Measurements from ENCODE around the gene TTC8.

Gene TTC8

DNA sequence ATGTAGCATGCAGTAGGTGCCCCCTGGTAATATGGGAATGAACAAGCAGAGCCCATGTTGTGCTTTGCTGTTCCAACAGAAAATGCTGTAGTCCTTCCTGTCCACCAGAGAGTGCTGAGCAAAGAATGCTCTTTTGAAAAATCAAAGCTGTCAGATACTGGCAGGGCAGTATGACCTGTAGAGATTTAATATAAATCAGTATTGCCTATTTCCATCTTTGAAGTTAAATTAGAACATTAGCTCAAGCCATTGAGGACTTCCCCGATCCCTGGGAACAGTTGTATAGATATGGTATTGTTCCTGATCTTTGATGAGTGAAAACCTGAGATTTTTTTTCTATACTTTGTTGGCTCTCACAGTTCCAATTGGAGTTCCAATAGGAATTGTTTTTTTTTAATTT is 13.0 kb downstream of the TTC8 start:
- TF ChIP-seq ZNF274 (IDR thresholded peaks at IDR 0.05; ENCODE audit: low read depth, low read length) (no peak), YY1 (IDR thresholded peaks at IDR 0.05; ENCODE audit: insufficient read depth, insufficient read length) (no peak), SUZ12 (IDR thresholded peaks at IDR 0.05; ENCODE audit: extremely low read depth, insufficient read depth, insufficient read length) (no peak)
- H3K4me1 ChIP-seq (ENCODE audit: insufficient read depth, insufficient read length): no peaks in the 10 kb centered on the region
- no peak overlapping the region for H3K9ac ChIP-seq (ENCODE audit: insufficient read length, low read depth)
- H3K9me3 ChIP-seq (ENCODE audit: insufficient read depth, low read length): no peaks in the 10 kb centered on the region
- no peak overlapping the region for H3K4me3 ChIP-seq (ENCODE audit: insufficient read length, low read depth)
- no peak for DNase-seq (ENCODE audit: low read depth, low spot score)
- no peaks in the 10 kb centered on the region for H3K27me3 ChIP-seq (ENCODE audit: insufficient read depth, insufficient read length)
- H3K36me3 ChIP-seq (ENCODE audit: insufficient read depth, insufficient read length, low read length): peaks cover 4% of the 10 kb centered on the region

- Histone ChIP-seq H3K4me3 (ENCODE audit: insufficient read length, low read depth) (no peak overlapping the region), H3K27me3 (ENCODE audit: insufficient read depth, insufficient read length) (no peaks in the 10 kb centered on the region), H3K36me3 (ENCODE audit: insufficient read depth, insufficient read length, low read length) (peaks cover 4% of the 10 kb centered on the region), H3K4me1 (ENCODE audit: insufficient read depth, insufficient read length) (no peaks in the 10 kb centered on the region), H3K9ac (ENCODE audit: insufficient read length, low read depth) (no peak overlapping the region), H3K9me3 (ENCODE audit: insufficient read depth, low read length) (no peaks in the 10 kb centered on the region)
- TF ChIP-seq SUZ12 (IDR thresholded peaks at IDR 0.05; ENCODE audit: extremely low read depth, insufficient read depth, insufficient read length) (no peak), ZNF274 (IDR thresholded peaks at IDR 0.05; ENCODE audit: low read depth, low read length) (no peak), YY1 (IDR thresholded peaks at IDR 0.05; ENCODE audit: insufficient read depth, insufficient read length) (no peak)
- DNase-seq (ENCODE audit: low read depth, low spot score): no peak
Observed at GRCh38 chr14:88838015-88838414, 13.6 kb downstream of the TTC8 start.

GRCh38 chr14:88840926-88841325 is 16.5 kb downstream of the TTC8 start:
- Histone ChIP-seq H3K9ac (ENCODE audit: insufficient read length, low read depth) (no peak overlapping the region), H3K36me3 (ENCODE audit: insufficient read depth, insufficient read length, low read length) (peaks cover 4% of the 10 kb centered on the region), H3K4me1 (ENCODE audit: insufficient read depth, insufficient read length) (no peaks in the 10 kb centered on the region), H3K4me3 (ENCODE audit: insufficient read length, low read depth) (no peak overlapping the region), H3K27me3 (ENCODE audit: insufficient read depth, insufficient read length) (no peaks in the 10 kb centered on the region), H3K9me3 (ENCODE audit: insufficient read depth, low read length) (no peaks in the 10 kb centered on the region)
- DNase-seq (ENCODE audit: low read depth, low spot score): no peak
- TF ChIP-seq ZNF274 (IDR thresholded peaks at IDR 0.05; ENCODE audit: low read depth, low read length) (no peak), SUZ12 (IDR thresholded peaks at IDR 0.05; ENCODE audit: extremely low read depth, insufficient read depth, insufficient read length) (no peak), YY1 (IDR thresholded peaks at IDR 0.05; ENCODE audit: insufficient read depth, insufficient read length) (no peak)

DNA sequence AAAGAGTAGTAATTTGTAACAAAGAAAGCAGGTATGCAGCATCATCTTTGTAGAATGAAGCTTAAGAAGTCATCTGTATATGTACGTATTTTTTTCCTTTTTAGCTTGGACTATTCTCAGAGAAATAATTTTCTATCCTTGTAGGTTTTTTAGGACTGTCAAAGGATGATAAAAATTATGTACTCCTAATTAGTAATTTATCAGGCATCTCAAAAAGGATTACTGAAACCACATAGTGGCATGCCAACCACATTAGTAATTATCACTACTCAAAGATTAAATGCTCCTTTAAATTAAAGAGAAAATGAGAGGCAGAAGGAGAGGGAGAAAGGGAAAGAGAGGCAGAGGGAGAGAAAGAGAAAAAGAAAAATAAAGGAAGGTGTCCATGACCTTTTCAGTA is 17.3 kb downstream of the TTC8 start:
- Histone ChIP-seq H3K4me3 (ENCODE audit: insufficient read length, low read depth) (no peak overlapping the region), H3K27me3 (ENCODE audit: insufficient read depth, insufficient read length) (no peaks in the 10 kb centered on the region), H3K36me3 (ENCODE audit: insufficient read depth, insufficient read length, low read length) (peaks cover 7% of the 10 kb centered on the region), H3K9me3 (ENCODE audit: insufficient read depth, low read length) (no peaks in the 10 kb centered on the region), H3K9ac (ENCODE audit: insufficient read length, low read depth) (no peak overlapping the region), H3K4me1 (ENCODE audit: insufficient read depth, insufficient read length) (no peaks in the 10 kb centered on the region)
- no peak for DNase-seq (ENCODE audit: low read depth, low spot score)
- TF ChIP-seq ZNF274 (IDR thresholded peaks at IDR 0.05; ENCODE audit: low read depth, low read length): no peak
- TF ChIP-seq YY1 (IDR thresholded peaks at IDR 0.05; ENCODE audit: insufficient read depth, insufficient read length): no peak
- no peak for TF ChIP-seq SUZ12 (IDR thresholded peaks at IDR 0.05; ENCODE audit: extremely low read depth, insufficient read depth, insufficient read length)

DNA sequence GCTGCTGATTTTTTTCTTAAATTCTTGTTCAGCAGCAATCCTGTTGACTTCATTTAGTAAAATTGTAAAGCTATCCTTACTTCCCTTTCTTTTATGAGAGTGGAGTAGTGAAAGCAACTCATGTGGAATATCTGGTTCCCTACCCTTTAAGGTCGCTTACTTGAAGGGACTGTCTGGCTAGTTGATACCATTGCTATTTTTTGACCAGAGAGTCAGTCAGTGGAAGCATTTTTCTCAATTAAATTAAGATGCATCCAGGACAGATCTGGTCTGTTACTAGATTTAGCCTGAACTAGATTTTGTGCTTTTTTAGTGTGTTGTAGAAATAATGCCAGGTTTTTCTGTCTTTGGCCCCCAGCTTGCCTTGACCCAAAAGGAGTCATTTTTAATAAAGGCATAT is 18.0 kb downstream of the TTC8 start:
- TF ChIP-seq SUZ12 (IDR thresholded peaks at IDR 0.05; ENCODE audit: extremely low read depth, insufficient read depth, insufficient read length) (no peak), YY1 (IDR thresholded peaks at IDR 0.05; ENCODE audit: insufficient read depth, insufficient read length) (no peak)
- H3K4me1 ChIP-seq (ENCODE audit: insufficient read depth, insufficient read length): no peaks in the 10 kb centered on the region
- no peaks in the 10 kb centered on the region for H3K27me3 ChIP-seq (ENCODE audit: insufficient read depth, insufficient read length)
- peaks cover 7% of the 10 kb centered on the region for H3K36me3 ChIP-seq (ENCODE audit: insufficient read depth, insufficient read length, low read length)
- H3K9me3 ChIP-seq (ENCODE audit: insufficient read depth, low read length): no peaks in the 10 kb centered on the region
- DNase-seq (ENCODE audit: low read depth, low spot score): no peak
- no peak overlapping the region for H3K4me3 ChIP-seq (ENCODE audit: insufficient read length, low read depth)
- no peak overlapping the region for H3K9ac ChIP-seq (ENCODE audit: insufficient read length, low read depth)

- Histone ChIP-seq H3K4me3 (ENCODE audit: insufficient read length, low read depth) (no peak overlapping the region), H3K9ac (ENCODE audit: insufficient read length, low read depth) (no peak overlapping the region), H3K36me3 (ENCODE audit: insufficient read depth, insufficient read length, low read length) (peaks cover 7% of the 10 kb centered on the region), H3K27me3 (ENCODE audit: insufficient read depth, insufficient read length) (no peaks in the 10 kb centered on the region), H3K9me3 (ENCODE audit: insufficient read depth, low read length) (no peaks in the 10 kb centered on the region), H3K4me1 (ENCODE audit: insufficient read depth, insufficient read length) (no peaks in the 10 kb centered on the region)
- TF ChIP-seq SUZ12 (IDR thresholded peaks at IDR 0.05; ENCODE audit: extremely low read depth, insufficient read depth, insufficient read length): no peak
- TF ChIP-seq YY1 (IDR thresholded peaks at IDR 0.05; ENCODE audit: insufficient read depth, insufficient read length): no peak
- no peak for TF ChIP-seq ZNF274 (IDR thresholded peaks at IDR 0.05; ENCODE audit: low read depth, low read length)
- DNase-seq (ENCODE audit: low read depth, low spot score): no peak
Observed at GRCh38 chr14:88844980-88845491, 20.6 kb downstream of the TTC8 start.

- H3K9me3 ChIP-seq (ENCODE audit: insufficient read depth, low read length): no peaks in the 10 kb centered on the region; the same call in 1 of the 2 replicates
- no peak overlapping the region for H3K4me3 ChIP-seq (ENCODE audit: insufficient read length, low read depth)
- no peak overlapping the region for H3K9ac ChIP-seq (ENCODE audit: insufficient read length, low read depth)
- no peaks in the 10 kb centered on the region for H3K4me1 ChIP-seq (ENCODE audit: insufficient read depth, insufficient read length)
- TF ChIP-seq SUZ12 (IDR thresholded peaks at IDR 0.05; ENCODE audit: extremely low read depth, insufficient read depth, insufficient read length): no peak
- no peak for TF ChIP-seq YY1 (IDR thresholded peaks at IDR 0.05; ENCODE audit: insufficient read depth, insufficient read length)
- no peak for TF ChIP-seq ZNF274 (IDR thresholded peaks at IDR 0.05; ENCODE audit: low read depth, low read length)
- DNase-seq (ENCODE audit: low read depth, low spot score): no peak
- H3K27me3 ChIP-seq (ENCODE audit: insufficient read depth, insufficient read length): no peaks in the 10 kb centered on the region
- H3K36me3 ChIP-seq (ENCODE audit: insufficient read depth, insufficient read length, low read length): peaks cover 6% of the 10 kb centered on the region
Observed at GRCh38 chr14:88848571-88848970, 24.1 kb downstream of the TTC8 start.
